Measurements from ENCODE around the gene NOP10. TPM values are rescaled to one million over a fixed set of nuclear protein-coding genes. Genes with fewer than 3 reads are reported as not detected.
"Not testable (repeated sequence)": the region's sequence is repeated elsewhere in the genome, so short reads cannot be mapped to it uniquely, and the experiment has no call there.

The NOP10 gene
- total and polyA plus RNA-seq, 2 of the 13 experiments (the other 11 are each of a cell fraction or from before 2014, with no cell fraction given): 239 to 369 TPM

- TF ChIP-seq SIN3A (IDR thresholded peaks at IDR 0.05; ENCODE audit: borderline replicate concordance, low read depth, low read length): no peak
- TF ChIP-seq MIXL1 (CRISPR knock-in tag; IDR thresholded peaks at IDR 0.05): no peak
- no peak for TF ChIP-seq MTF2 (CRISPR knock-in tag; IDR thresholded peaks at IDR 0.05; ENCODE audit: borderline replicate concordance)
Measured at GRCh38 chr15:34347951-34348638, 5.2 kb upstream of the NOP10 start (continued).

GRCh38 chr15:34342213-34342736, 661 bp downstream of the NOP10 start:
- BruUV-seq (replicated peaks); H3K27me3 ChIP-seq (ENCODE audit: control insufficient read depth in 1 of 2, insufficient read depth in 2 of 2, low read length in 2 of 2); ATAC-seq; DNase-seq (ENCODE audit: low spot score); in situ Hi-C loops (cut with HindIII; ENCODE audit: extremely low pct_ligation_motif_present, low pct_unique_long_range_greater_than_20kb); H2AFZ ChIP-seq (ENCODE audit: low read length); H3K9me3 ChIP-seq (ENCODE audit: low read length); H4K20me1 ChIP-seq (ENCODE audit: insufficient read depth, low read length); FAIRE-seq; H3K36me3 ChIP-seq (replicated peaks in 1 of 2; ENCODE audit: control insufficient read depth in 1 of 2, insufficient read depth in 2 of 2, low read length in 2 of 2): not testable (repeated sequence)
- Histone ChIP-seq H3K4me1 (ENCODE audit: insufficient read depth, low read length) (peaks cover 17% of the 10 kb centered on the region), H3K27ac (ENCODE audit: extremely low read length, insufficient read depth, low read length) (peak overlapping the region; percentile 84), H3K4me2 (ENCODE audit: low read depth, low read length) (peak overlapping the region; percentile 75), H3K79me2 (ENCODE audit: insufficient read depth, low read length) (peaks cover 19% of the 10 kb centered on the region), H3K4me3 (replicated peaks in 1 of 3; ENCODE audit: insufficient read depth in 1 of 3, low read depth in 2 of 3, low read length in 3 of 3) (peak overlapping the region; percentile 89 to 95 (median 93)), H3K9ac (ENCODE audit: insufficient read depth, low read depth, low read length) (peak overlapping the region; percentile 91)
- ChIA-PET CTCF (ENCODE audit: low intra/inter-chr PET ratio, low total read pairs) (interaction anchor here (1.7 kb wide), 1 partner anchor 25 kb away, joined by 14 read pairs; the partner anchor contains the start of gene LPCAT4), POLR2A (interaction anchor here (0.9 to 1.7 kb wide), 6 partner anchors 24 to 646 kb away, joined by 3 to 28 read pairs (median 4); partner anchors contain the start of genes EMC7, KATNBL1, LPCAT4 and PGBD4)
- intact Hi-C loops (cut with micrococcal nuclease; ENCODE audit: unreplicated experiment): loop anchor here (2.0 to 10.0 kb wide), 2 partner anchors 23 to 237 kb away; partner anchors contain the start of genes EMC7 and PGBD4
- WGBS (ENCODE audit: low lambda C conversion rate): 29% methylated on average over 26 of the region's 26 CpGs
- TF ChIP-seq ZNF770 (CRISPR knock-in tag; IDR thresholded peaks at IDR 0.05): peak; percentile 74
- peak; percentile 76 for TF ChIP-seq ZNF460 (CRISPR knock-in tag; IDR thresholded peaks at IDR 0.05; ENCODE audit: borderline replicate concordance)
- TF ChIP-seq ZBTB38 (CRISPR knock-in tag; IDR thresholded peaks at IDR 0.05): 0 out of 2 replicates have a peak, but pooled peaks have one; percentile 23
- TF ChIP-seq AHDC1 (CRISPR knock-in tag; IDR thresholded peaks at IDR 0.05; ENCODE audit: borderline replicate concordance): 0 out of 2 replicates have a peak, but pooled peaks have one; percentile 7
- TF ChIP-seq ZNF816 (CRISPR knock-in tag; IDR thresholded peaks at IDR 0.05; ENCODE audit: borderline replicate concordance): peak; percentile 71; the same call in 1 of the 2 replicates
- TF ChIP-seq ASH2L (IDR thresholded peaks at IDR 0.05; ENCODE audit: insufficient read length, low read depth, low read length): peak; percentile 11
